HG03439 (cell line): Measurements from ENCODE around the gene TRPM6.
"Not testable (repeated sequence)": the region's sequence is repeated elsewhere in the genome, so short reads cannot be mapped to it uniquely, and the experiment has no call there.

Experiments
- ATAC-seq: cut with Tn5 transposase; IDR thresholded peaks from one replicate; pipeline ENCODE4 v1.9.1; 2021; ENCODE audit warnings: mild to moderate bottlenecking, moderate library complexity; ENCODE audit not compliant: unreplicated experiment

TRPM6 gene

GRCh38 chr9:74887041-74887980 lies at the start of gene TRPM6:
Gene TRPM6 (minus strand): TSS chr9:74887921. CDS start chr9:74887856, 65 bp downstream.
- no peak for ATAC-seq

- ATAC-seq, result no peak
Measured at GRCh38 chr9:74935008-74935407, 47.3 kb upstream of the TRPM6 start.

- no peak for ATAC-seq
Measured at GRCh38 chr9:74921737-74922136, 34.0 kb upstream of the TRPM6 start.

GRCh38 chr9:74920944-74921626 lies 33.4 kb upstream of the TRPM6 start:
- ATAC-seq, result no peak

- no peak for ATAC-seq
Measured at GRCh38 chr9:74910036-74910435, 22.3 kb upstream of the TRPM6 start.

GRCh38 chr9:74908665-74909064 lies 20.9 kb upstream of the TRPM6 start:
- ATAC-seq, result no peak

- ATAC-seq, result no peak
Measured at GRCh38 chr9:74907085-74907484, 19.4 kb upstream of the TRPM6 start.

GRCh38 chr9:74901001-74901400 lies 13.3 kb upstream of the TRPM6 start:
- no peak for ATAC-seq

- ATAC-seq, result not testable (repeated sequence)
Measured at GRCh38 chr9:74888449-74888848, 728 bp upstream of the TRPM6 start.

GRCh38 chr9:74887981-74888370 lies 255 bp upstream of the TRPM6 start:
- ATAC-seq, result no peak

- ATAC-seq, result no peak
Measured at GRCh38 chr9:74876382-74876949, 11.3 kb downstream of the TRPM6 start.

GRCh38 chr9:74875656-74876055 lies 12.1 kb downstream of the TRPM6 start:
- ATAC-seq, result no peak

- ATAC-seq, result no peak
Measured at GRCh38 chr9:74874220-74874619, 13.5 kb downstream of the TRPM6 start.

- no peak for ATAC-seq
Measured at GRCh38 chr9:74872619-74873233, 15.0 kb downstream of the TRPM6 start.

- no peak for ATAC-seq
Measured at GRCh38 chr9:74867483-74867882, 20.2 kb downstream of the TRPM6 start.

- ATAC-seq, result no peak
Measured at GRCh38 chr9:74865177-74865576, 22.5 kb downstream of the TRPM6 start.

GRCh38 chr9:74861773-74862474 lies 25.8 kb downstream of the TRPM6 start:
- no peak for ATAC-seq

- no peak for ATAC-seq
Measured at GRCh38 chr9:74861071-74861470, 26.6 kb downstream of the TRPM6 start.

- ATAC-seq, result not testable (repeated sequence)
Measured at GRCh38 chr9:74860247-74860646, 27.5 kb downstream of the TRPM6 start.

GRCh38 chr9:74859786-74860185 lies 27.9 kb downstream of the TRPM6 start:
- ATAC-seq, result no peak
